Lung (tissue), 12 donors: ENCODE measurements around the gene LAPTM4A. TPM values are rescaled to one million over a fixed set of nuclear protein-coding genes. Genes with fewer than 3 reads are reported as not detected.

ENCODE experiments used
- ATAC-seq: fragments of 200-7000 bp; cut with Tn5 transposase; one replicate; pipeline ENCODE4 v1.9.1; 2020; ENCODE audit warnings: moderate number of reproducible peaks; ENCODE audit not compliant: insufficient read depth, low FRiP score
- DNase-seq, 3 donors: peaks; one replicate each; pipeline ENCODE4 v3.0.0-alpha.2; 2013 to 2017
- H3K27ac ChIP-seq, 2 donors: one replicate each; pipeline ENCODE4 v1.5.1; 2013; ENCODE audit warnings: mild to moderate bottlenecking in 2 of 2, moderate library complexity in 2 of 2, control low read depth in 1 of 2, inconsistent platforms in 1 of 2, low read depth in 1 of 2, low read length in 1 of 2
- H3K27me3 ChIP-seq, 3 donors: one replicate each; pipeline ENCODE4 v1.5.1; 2013; ENCODE audit warnings: low read length in 2 of 3; ENCODE audit not compliant: control insufficient read depth in 3 of 3, insufficient read depth in 3 of 3
- H3K36me3 ChIP-seq, 4 donors: one replicate each; pipeline ENCODE4 v1.5.1; 2013; ENCODE audit warnings: low read length in 4 of 4, mild to moderate bottlenecking in 1 of 4, moderate library complexity in 1 of 4; ENCODE audit not compliant: control insufficient read depth in 4 of 4, insufficient read depth in 4 of 4
- H3K4me1 ChIP-seq, 5 donors: one replicate each; pipeline ENCODE4 v1.5.1; 2013; ENCODE audit warnings: low read length in 5 of 5, mild to moderate bottlenecking in 2 of 5, moderate library complexity in 1 of 5; ENCODE audit not compliant: control insufficient read depth in 5 of 5, insufficient read depth in 5 of 5
- H3K4me3 ChIP-seq: one replicate; pipeline ENCODE4 v1.5.1; 2013; ENCODE audit warnings: mild to moderate bottlenecking, control low read depth, moderate library complexity
- H3K9ac ChIP-seq, 2 donors: one replicate each; pipeline ENCODE4 v1.5.1; 2013; ENCODE audit warnings: low read length in 2 of 2, control low read depth in 1 of 2; ENCODE audit not compliant: insufficient read depth in 1 of 2
- H3K9me3 ChIP-seq, 4 donors: one replicate each; pipeline ENCODE4 v1.5.1; 2013; ENCODE audit warnings: low read length in 3 of 4, mild to moderate bottlenecking in 1 of 4, moderate library complexity in 1 of 4; ENCODE audit not compliant: control insufficient read depth in 4 of 4, insufficient read depth in 3 of 4
- CTCF ChIP-seq: IDR thresholded peaks from 2 replicates; pipeline ENCODE4 v1.5.1; 2012; ENCODE audit warnings: mild to moderate bottlenecking; ENCODE audit errors: control extremely low read depth, extremely low read depth
- WGBS, 2 donors: extraction: QIAGEN DNeasy Blood & Tissue Kit; methylation state at CpG; one replicate each; pipeline ENCODE4 v1.1.7; 2013; 5-methylcytosine and 5-hydroxymethylcytosine counted together
- polyA plus RNA-seq, 2 donors: library from polyadenylated mRNA; stranded (reverse); fragments of 200-250 nt; gene quantifications; one replicate each; pipeline ENCODE4 v1.2.1, GENCODE V29; 2013
- total RNA-seq, 2 donors: library from RNA; depleted of rRNA in 1 of 2; stranded (reverse); fragments of >200 nt in 1 of 2; gene quantifications; one replicate each; pipeline ENCODE4 v1.2.1, GENCODE V29; 2014 to 2021
- donor health status: control.
- donor health status: control.
- donor health status: Bipolar disorder and iron deficiency.
- donor health status: healthy.
- donor health status: DM: yes; HTN: yes; CAD: no.

Gene LAPTM4A
- total and polyA plus RNA-seq, 4 donors: 155 to 236 (median 204) TPM

GRCh38 chr2:20011276-20012031 is 40.0 kb downstream of the LAPTM4A start:
- DNase-seq: no peak
- Histone ChIP-seq H3K4me1 (peaks cover 0 to 15% (median 4%) of the 10 kb centered on the region in 5 donors), H3K9ac (no peak overlapping the region), H3K4me3 (no peak overlapping the region), H3K27me3 (peaks cover 0 to 2% (median 0%) of the 10 kb centered on the region in 3 donors), H3K9me3 (peaks cover 0 to 2% (median 0%) of the 10 kb centered on the region in 4 donors), H3K36me3 (no peaks in the 10 kb centered on the region), H3K27ac (no peak overlapping the region)
- ATAC-seq: no peak
- TF ChIP-seq CTCF: no peak
- WGBS, 2 donors: 87 to 89% methylated on average over 14 of the region's 14 CpGs

GRCh38 chr2:20008703-20009102 is 42.7 kb downstream of the LAPTM4A start:
- no peak for TF ChIP-seq CTCF
- peaks cover 0 to 2% (median 0%) of the 10 kb centered on the region in 3 donors for H3K27me3 ChIP-seq
- no peaks in the 10 kb centered on the region for H3K36me3 ChIP-seq
- no peak overlapping the region for H3K27ac ChIP-seq
- DNase-seq (no peak), ATAC-seq (no peak)
- WGBS, 2 donors: 73 to 88% methylated on average over 5 of the region's 5 CpGs
- H3K9ac ChIP-seq: no peak overlapping the region
- H3K9me3 ChIP-seq: no peaks in the 10 kb centered on the region
- H3K4me3 ChIP-seq: no peak overlapping the region
- peaks cover 0 to 15% (median 4%) of the 10 kb centered on the region in 5 donors for H3K4me1 ChIP-seq

GRCh38 chr2:20005891-20006470 is 45.4 kb downstream of the LAPTM4A start:
- 92 to 97% methylated on average over 17 of the region's 17 CpGs for WGBS, 2 donors
- H3K27me3 ChIP-seq: no peaks in the 10 kb centered on the region
- H3K9ac ChIP-seq: no peak overlapping the region
- H3K4me1 ChIP-seq: no peaks in the 10 kb centered on the region
- no peak for ATAC-seq
- TF ChIP-seq CTCF: no peak
- H3K9me3 ChIP-seq: no peaks in the 10 kb centered on the region
- DNase-seq: no peak
- H3K4me3 ChIP-seq: no peak overlapping the region
- H3K36me3 ChIP-seq: no peaks in the 10 kb centered on the region
- no peak overlapping the region for H3K27ac ChIP-seq
